Transverse colon (tissue), 4 donors: ENCODE data around the gene XXYLT1.

Experiments used
- POLR2A ChIP-seq: fragments of 450-650 bp; IDR thresholded peaks from one replicate; pipeline ENCODE4 v1.6.1; 2016; ENCODE audit warnings: antibody characterized with exemption, mild to moderate bottlenecking, moderate library complexity
- POLR2AphosphoS5 ChIP-seq, 3 donors: sonication (generic); formaldehyde crosslinking; IDR thresholded peaks; one replicate each; pipeline ENCODE4 v1.6.1; 2016; ENCODE audit warnings: antibody characterized with exemption in 3 of 3
- TF ChIP-seq, protein P1 (sequence below), 5 experiments: fragments of 200-600 bp in 3 of 5; fragments of 450-650 bp in 2 of 5; sonication (generic) in 3 of 5; IDR thresholded peaks; 1 replicate in 2 of 5; 2 replicates in 3 of 5; pipeline ENCODE4 v1.5.1; 2016 to 2017; ENCODE audit warnings: antibody characterized with exemption in 5 of 5, inconsistent platforms in 3 of 5, mild to moderate bottlenecking in 2 of 5, moderate library complexity in 1 of 5

GRCh38 chr3:195111766-195112165 is 159.2 kb downstream of the XXYLT1 start:
- no peak for TF ChIP-seq POLR2AphosphoS5 (IDR thresholded peaks at IDR 0.05)
- TF ChIP-seq, protein P1, sequence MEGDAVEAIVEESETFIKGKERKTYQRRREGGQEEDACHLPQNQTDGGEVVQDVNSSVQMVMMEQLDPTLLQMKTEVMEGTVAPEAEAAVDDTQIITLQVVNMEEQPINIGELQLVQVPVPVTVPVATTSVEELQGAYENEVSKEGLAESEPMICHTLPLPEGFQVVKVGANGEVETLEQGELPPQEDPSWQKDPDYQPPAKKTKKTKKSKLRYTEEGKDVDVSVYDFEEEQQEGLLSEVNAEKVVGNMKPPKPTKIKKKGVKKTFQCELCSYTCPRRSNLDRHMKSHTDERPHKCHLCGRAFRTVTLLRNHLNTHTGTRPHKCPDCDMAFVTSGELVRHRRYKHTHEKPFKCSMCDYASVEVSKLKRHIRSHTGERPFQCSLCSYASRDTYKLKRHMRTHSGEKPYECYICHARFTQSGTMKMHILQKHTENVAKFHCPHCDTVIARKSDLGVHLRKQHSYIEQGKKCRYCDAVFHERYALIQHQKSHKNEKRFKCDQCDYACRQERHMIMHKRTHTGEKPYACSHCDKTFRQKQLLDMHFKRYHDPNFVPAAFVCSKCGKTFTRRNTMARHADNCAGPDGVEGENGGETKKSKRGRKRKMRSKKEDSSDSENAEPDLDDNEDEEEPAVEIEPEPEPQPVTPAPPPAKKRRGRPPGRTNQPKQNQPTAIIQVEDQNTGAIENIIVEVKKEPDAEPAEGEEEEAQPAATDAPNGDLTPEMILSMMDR (IDR thresholded peaks at IDR 0.05) = no peak
- no peak for TF ChIP-seq POLR2A
